Stimulated activated CD4-positive, alpha-beta T cell treated with anti-CD3 and anti-CD28 coated beads, Interleukin-4, amount 100 ng/mL, for 48 hours (primary cell): Measurements from ENCODE around the gene MELTF.

Experiments
- DNase-seq, 2 donors: peaks; one replicate each; pipeline ENCODE4 v3.0.0-alpha.2; 2020; ENCODE audit warnings: low read depth in 2 of 2

The MELTF gene

DNA sequence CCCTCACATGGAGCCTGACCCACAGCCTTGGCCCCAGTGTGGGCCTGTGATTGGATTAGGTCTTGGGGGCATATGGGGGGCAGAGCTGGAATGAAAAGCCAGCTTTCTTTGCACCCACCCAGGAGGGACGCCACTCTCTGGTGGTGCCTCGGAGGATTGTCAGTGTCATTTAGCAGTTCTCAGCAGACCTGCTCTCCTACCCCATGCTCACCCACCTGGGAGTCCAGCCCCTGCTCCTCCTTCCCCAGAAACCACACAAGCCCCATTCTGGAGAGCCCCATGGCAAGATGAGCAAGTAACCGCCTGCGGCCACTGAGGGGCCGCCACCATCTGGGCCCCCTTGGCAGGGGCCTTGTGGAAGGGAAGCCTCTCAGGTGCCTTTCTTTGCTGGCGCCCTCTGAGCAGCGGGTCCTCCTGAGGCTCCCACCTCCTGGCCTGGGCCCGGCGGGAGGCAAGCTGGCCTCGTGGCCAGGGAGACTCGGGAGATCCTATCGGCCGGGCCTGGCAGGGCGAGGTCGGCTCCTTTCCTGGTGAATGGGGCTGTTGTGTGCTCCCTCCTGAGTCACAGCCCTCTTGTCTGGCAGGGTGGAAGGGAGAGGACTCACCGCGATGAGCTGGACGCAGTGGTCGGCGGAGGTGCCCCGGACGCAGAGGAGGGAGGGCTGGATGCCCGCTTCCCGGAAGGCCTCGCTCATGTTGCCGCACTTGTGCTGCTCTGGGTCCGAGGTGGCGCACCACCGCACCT, 2.3 kb downstream of the MELTF start:
- DNase-seq: no peak

DNA sequence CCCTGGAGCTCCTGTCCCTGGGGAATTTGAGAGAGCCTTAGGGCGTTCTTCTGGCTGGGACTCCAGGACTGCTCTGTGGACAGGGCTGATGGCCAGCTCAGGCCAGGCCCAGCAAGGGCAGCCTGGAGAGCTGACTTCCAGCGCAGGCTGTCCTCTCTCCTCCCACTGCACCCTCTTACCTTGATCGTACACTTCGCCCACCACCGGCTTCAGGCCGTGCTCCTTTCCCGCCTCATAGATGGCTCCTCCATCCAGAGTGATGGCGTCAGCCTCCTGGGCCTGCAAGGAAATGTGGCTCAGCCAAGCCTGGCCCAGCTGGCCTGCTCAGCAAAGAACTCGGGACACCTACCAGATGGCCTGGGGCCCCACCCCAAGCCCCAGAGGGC, 3.1 kb downstream of the MELTF start:
- no peak for DNase-seq

DNA sequence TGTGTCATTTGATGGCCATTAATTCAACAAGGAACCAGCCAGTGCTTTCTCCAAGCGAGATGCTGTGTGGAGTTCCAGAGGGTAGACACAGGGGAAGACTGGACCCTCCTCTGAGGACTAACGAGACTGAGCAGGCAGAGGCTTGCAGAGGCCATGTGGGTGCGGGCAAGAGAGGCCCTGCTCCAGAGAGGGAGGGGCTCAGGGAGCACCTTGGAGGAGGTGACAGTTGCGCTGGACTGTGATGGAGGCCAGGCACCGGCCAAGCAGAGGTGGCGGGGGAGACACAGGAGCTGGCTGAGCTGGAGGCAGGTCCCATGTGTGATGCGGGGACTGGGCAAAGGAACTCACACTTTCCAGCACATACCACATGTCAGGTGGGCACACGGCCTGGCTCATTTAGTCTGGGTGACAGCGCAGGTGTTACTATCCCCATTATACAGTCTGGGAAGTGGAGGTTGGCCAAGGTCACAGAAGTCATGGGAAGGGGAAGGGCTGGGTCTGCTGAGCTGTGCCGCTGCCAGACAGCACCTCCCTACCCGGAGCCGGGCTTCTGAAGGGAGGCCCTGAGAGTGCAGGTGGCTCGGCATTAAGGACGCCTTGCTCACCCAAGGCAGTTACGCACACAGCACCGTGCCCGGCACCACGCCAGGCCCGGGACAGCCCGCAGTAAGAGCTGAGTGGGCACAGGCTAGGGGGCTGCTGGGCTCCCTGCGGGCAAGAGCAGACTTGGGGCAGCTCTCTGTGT, 3.7 kb downstream of the MELTF start:
- DNase-seq: no peak

DNA sequence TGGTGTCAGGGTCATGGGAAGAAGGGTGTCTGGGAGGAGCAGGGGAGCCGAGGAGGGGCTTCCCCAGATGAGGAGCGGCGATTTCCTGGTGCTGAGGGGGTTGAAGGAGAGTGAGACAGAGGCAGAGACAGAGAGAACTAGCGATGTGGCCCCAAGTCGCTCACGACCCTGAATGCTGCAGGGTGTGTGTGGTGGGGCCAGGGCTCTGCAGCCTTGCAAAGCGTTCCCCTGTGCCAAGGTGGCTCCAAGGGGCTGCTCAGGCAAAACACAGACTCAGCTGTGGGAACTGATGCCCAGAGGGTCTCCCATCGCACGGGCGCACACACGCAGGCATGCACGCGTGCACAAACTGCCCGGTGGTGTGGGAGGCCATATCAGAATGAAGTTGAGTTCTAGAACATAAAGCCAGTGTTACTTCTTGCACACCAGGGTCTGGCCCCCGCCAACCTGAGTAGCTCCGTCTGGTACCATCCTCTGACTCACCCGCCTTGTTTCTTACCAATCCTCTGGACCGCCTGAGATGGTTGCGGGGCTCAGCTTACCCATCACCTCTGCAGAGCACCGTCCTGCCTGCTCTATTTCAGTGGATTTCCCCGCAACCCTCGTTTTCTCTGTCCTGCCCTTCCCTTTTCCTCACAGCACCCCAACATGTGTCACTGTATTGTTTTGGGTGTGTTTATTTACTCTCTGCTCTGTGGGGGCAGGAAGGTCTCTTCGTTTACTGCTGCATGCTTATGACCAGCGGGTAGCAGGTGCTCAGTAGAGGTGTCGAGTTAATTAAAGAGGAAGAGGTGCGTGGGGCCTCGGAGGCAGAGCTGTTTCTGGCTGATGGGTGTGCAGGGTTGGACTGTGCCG, 4.5 kb downstream of the MELTF start:
- DNase-seq: no peak

DNA sequence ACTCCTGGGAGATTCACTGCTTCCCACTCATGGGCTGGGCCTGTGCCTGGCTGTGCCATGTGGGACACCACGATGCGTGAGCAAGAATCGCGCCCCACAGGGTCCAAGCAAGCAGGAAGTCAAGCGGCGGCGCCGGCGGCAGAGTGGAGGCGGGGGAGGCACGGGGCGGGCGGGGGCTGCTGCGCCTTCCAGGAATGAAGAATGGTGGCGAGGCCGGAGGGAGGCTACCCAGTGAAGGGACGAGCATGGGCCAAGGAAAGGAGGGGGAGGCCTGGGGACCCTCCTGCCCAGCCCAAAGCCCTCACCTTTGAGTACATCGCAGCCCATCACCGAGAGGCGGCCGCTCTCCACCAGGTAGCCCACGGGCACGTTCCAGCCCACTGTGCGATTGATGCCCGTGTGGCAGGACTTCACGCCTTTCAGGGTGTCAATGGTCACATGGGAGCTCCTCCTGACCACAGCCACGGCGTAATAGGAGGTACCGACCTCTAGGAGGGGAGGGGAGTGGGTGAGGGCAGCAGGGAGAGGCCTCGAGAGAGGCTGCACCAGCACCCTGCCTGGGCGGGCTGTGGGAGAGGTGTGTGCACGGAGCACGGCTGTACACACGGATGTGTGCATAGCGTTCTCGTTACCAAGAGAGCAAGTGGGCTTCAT, 5.5 kb downstream of the MELTF start:
- DNase-seq: no peak

DNA sequence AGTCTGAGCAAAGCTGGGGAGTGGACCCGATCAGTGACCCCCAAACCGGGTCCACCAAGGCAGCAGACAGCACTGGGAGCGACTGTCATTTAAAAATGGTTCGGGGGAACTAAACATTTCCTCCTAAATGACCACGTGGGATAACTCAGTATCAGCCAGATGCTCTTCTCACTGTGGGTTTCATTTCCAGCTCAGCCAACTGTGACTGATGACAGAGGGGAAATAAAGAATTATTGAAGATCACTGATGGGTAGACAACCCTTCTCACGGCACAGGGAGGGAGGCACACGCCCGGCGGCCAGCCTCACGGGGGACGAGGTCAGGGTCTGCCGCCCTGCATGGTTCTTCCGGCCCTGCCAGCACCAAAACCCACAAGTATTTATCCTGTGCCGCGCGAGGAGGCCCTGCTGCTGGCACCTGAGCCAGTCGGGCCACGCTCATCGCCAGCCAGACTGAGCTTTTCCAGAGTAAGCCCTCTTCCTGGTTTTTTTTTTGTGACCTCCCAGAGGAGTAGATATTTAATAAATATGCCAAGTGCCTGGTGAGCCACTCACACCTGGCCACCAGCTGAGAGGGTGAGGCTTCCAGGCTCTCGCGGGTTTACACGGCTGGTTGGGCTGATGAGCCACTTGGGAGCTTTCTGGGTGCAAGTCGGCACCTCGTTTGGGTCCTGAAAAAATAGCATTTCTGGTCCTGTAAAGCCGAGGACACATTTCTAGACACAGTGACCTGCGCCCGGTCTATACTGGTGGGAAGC, 6.2 kb downstream of the MELTF start:
- no peak for DNase-seq

DNA sequence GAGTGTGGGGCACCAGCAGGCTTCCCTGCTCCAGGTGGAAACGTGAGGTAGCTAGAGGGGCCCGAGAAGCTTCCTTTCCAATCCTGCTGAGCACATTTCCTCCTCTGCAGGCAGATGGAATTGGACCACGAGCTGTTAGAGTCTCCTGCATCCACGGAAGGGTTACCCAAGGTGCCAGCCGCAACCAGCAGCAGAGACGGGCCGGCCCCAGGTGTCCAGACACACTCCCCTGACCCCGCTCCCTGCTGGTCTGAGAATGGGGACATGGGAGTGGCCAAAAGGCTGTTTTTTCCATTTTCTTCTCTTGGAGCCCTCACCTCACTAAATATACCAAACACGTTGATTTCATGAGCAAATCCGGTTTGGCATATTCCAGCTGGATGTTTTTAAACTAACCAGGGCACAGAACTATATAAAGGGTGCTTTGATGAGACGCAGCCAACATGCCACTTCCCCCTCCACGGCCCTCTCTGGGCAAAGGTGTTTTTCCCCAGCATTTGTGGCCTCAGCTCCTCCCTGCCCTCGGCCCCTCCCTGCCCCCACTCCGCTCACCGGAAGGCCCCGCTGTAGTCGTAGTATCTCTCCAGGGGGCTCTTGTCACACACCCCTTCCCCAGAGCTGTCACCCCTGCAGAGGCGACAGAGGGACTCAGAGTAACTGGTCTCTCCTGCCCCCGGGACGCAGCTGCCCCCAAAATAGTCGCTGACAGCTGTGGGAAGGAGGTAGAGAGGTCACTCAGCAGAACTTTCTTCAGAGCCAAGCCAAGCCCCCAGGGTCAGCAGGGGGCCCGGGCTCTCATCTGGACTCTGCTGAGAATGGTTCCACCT, 7.0 kb downstream of the MELTF start:
- DNase-seq: no peak

DNA sequence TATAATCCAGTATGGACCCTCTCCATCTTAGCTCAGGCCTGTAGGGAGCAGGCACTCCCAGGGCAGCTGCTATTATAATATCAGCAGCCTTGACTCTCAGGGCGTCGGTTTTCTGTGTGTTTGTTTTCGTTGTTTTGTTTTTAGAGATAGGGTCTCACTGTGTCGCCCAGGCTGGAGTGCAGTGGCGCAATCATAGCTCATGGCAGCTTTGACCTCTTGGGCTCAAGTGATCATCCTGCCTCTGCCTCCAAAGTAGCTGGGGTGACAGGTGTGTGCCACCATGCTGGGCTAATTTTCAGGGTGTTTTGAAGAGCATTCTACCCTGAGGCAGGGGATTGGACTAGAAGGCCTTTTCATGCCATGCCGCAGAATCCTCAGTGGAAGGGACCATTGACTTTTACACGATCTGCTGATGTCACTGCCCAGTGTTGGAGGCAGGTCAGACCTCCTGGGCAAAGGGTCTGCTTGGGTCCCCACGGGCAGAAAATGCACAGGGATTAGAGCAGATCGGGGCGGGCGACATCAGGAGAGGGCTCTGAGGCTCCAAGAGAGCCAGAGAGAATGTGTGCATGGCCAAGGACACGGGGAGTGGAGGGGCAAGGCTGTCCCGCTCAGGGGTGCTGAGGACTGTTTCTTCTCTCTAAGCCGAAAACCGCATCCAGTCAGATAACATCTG, 7.8 kb downstream of the MELTF start:
- DNase-seq: no peak

DNA sequence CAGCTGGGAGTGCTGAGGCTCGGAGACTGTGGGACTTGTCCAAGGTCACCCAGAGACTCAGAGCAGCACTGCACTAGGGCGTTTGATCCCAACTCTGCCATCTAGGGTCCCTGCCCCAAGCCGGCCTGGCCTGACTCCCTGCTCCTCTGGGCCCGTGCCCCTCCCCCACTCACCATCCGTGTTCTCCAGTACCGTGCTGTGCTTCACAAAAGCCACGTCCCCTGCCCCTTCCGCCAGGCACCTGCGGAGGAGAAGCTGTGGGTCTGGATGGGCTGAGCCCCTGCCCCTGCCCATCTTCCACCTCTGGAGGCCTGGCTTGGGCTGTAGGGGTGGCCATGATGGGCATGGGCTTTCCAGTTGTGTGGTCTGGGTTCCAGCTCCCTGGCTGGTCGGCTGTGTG, 8.4 kb downstream of the MELTF start:
- no peak for DNase-seq

DNA sequence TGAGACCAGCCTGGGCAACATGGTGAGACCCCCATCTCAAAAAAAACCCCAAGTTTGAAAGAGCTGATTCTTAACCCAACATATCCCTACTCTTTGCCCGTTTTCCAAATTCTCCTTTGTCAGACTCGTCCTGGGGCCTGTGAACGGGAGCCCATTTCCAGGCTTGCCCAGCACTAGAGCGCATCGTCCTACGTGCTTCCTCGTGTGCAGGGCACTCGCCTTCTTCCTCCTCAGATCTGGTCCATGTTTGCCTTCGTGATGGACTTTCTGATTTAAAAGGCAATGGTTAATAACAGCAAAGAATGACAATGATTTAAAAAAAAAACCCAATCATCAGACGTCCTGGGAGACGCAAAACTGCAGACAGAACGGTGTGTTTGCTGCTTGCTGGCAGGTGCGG, 10.1 kb downstream of the MELTF start:
- no peak for DNase-seq

DNA sequence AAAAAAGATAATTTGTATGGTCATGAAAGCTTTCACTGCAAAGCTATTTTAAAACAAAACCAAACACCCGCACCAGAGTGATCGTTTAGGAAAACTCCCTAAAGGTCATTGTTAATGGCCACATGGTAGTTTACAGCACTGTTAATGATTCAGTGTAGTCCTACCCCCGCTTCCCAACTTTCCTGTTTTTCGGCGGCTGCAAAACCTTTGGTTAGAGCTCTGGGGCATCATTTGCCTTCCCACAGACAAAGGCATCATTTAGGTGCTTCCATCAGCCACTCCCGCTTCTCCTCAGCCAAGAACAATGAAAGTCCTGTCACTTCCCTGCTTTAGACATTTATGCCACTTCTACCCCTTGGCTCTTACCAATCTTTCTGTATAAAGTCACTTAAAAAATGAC, 10.6 kb downstream of the MELTF start:
- no peak for DNase-seq

DNA sequence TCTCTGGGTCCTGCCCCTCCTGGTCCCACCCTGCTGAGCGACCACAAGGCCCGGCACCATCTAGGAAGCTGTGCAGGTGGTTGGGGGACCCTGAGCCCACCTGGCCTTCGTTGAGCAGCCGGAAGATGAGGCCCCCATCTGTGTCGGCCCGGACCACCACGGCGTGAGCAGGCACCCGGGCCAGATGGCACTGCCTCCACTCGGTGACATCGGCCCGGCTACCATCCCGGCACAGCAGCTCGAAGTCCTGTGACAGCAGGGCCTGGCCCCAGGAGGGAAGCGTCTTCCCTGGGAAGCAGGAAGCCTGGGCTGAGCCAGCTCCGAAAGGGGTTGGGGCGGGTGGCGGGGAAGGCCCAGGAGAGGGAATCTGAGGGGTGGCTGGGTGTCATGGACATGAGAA, 12.6 kb downstream of the MELTF start:
- DNase-seq: no peak

DNA sequence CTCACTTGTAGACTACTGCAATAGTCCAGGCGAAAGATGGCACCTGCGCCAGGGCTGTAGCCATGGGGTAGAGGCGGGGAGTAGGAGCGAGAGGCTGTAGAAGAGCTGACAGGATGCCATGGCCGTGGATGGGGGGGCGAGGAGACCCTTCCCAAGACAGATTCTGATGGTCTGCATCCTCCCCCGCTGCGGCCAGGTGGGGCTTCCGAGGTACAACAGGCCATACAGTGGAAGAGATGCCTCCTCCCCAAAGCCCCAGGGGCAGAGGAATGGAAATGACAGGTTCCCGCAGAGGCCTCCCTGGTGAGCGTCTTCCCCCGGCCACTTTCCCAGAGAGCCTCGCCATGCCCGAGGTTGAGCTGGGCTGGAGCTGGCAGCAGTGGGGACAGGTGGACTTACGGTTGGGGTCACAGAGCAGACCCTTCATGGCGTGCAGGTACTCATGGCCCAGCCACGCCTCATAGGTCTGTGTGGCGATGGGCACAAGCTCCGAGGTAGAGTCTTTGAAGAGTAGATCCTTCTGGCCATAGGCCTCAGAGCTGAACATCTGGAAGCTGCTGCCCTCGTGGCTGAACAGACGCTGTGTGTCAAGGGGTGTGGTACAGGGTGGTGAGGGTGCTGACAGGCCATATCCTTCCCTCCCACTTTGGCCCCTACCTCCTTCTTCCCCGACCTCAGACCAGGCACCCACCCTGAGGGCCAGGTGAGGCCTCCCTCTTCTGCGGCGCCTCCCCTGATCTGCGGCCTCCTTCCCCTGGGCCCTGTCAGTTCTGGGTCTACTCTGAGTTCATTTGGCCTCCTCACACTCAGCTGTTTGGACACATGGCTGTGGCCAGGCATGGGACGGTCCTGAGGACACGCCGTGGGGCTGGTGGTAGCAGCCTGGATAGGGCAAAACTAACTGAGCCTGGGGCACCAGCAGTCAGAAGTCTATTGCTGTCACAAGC, 13.6 kb downstream of the MELTF start:
- DNase-seq: no peak

DNA sequence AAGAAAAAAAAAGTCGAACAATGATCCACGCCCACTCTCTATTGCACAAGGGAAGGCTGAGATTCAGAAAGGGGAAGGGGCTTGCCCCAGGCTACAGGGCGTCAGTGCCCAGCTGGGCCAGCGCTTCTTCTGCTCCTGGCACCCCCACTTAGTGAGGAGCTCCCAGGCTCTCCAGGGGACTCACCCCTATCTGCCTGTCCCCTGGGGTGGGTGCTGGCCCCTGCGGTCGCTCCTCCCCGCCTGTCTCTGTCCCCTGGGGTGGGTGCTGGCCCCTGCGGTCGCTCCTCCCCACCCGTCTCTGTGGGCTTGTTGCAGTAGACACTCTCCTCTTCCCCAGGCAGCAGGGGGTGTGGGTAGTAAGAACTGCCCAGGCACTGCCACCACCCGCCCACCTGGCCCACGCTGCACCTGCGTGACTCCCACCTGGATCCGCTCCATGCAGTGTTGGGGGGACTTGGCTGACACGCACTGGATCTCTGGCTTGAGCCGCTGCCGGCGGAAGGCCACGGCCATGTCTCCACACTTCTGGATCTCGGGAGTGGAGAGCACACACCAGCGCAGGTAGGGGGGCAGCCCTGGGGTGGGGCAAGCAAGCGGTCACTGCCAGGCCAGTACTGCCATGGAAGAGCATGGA, 14.6 kb downstream of the MELTF start:
- DNase-seq: no peak

DNA sequence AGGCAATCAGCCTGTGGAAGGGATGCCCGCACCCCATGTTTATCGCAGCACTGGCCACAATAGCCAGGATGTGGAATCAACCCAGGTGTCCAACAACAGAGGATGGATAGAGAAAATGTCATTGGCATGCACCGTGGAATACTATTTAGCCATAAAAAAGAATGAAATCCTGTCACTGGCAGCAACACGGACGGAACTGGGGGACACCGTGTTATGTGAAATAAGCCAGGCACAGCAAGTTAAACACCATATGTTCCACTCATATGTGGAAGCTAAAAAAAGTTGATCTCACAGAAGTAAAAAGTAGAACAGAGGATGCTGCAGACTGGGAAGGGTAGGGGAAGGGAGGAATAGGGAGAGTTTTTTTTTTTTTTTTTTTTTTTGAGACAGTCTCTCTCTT, 15.6 kb downstream of the MELTF start:
- no peak for DNase-seq

DNA sequence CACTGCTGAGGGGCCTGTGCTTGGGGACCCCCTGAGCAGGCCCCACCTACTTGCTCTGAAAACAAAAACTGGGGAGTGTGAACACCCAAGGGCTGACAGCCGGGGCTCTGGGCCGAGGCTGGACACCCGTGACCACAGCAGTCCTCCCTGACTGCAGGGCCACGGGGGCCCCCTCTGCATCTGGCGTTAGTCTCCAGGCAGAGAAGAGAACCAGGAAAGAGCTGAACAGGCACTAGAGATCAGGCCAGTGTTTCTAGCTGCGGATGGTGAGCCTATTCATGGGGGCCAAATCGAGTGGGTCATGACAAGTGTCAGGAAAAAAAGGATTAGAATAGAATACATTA, 17.1 kb downstream of the MELTF start:
- DNase-seq: no peak

DNA sequence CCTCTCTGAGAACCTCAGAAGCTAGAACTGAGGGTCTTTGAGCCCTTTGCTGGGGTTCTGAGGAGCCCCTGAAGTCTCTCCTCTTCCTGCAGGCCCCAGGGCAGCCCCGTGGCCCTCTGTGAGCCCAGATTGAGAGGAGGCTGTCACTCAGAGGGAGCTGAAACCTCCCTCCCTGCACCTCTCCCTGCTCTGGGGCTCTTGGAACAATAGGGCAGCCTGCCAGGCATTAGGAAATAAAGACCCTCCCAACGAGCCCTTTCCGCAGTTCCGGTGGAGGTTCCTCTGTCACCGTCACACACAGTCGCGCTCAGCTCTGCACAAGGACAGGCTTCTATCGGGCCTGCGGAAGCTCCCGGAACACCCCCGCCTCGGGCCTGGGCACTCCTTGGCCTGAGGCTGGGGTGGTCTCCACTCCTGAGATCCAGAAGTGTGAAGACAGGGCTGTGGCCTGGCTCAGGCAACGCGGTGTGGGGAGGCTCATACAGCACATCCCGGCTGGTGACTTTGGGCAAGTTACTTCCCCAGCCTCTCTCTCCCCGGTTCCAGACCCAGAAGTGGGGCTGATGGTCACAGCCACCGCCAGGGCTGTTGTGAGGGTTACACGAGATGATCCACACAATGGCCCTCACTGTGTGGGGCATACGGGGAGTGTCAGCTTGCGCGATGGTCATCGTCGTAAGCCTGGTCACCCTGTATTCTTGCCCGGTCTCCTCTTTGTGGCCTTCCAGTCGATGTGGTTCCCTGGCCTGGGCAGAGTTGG, 17.7 kb downstream of the MELTF start:
- DNase-seq: no peak
